Upper lobe of right lung (tissue), 1 donor: ENCODE measurements around the gene RTL5. TPM values are rescaled to one million over a fixed set of nuclear protein-coding genes. Genes with fewer than 3 reads are reported as not detected.

Source experiments
- ATAC-seq: fragments of 200-7000 bp; cut with Tn5 transposase; one replicate; pipeline ENCODE4 v1.9.1; 2020; ENCODE audit warnings: mild to moderate bottlenecking, moderate library complexity
- DNase-seq: peaks from one replicate; pipeline ENCODE4 v3.0.0-alpha.2; 2020
- H3K27ac ChIP-seq: fragments of 200-600 bp; one replicate; pipeline ENCODE4 v1.8.0; 2022
- H3K27me3 ChIP-seq: fragments of 200-600 bp; one replicate; pipeline ENCODE4 v1.8.0; 2022; ENCODE audit warnings: mild to moderate bottlenecking
- H3K36me3 ChIP-seq: fragments of 200-600 bp; one replicate; pipeline ENCODE4 v1.8.0; 2022
- H3K4me1 ChIP-seq: fragments of 200-600 bp; one replicate; pipeline ENCODE4 v1.8.0; 2022
- H3K4me3 ChIP-seq: fragments of 200-600 bp; one replicate; pipeline ENCODE4 v1.8.0; 2022; ENCODE audit warnings: mild to moderate bottlenecking
- H3K9me3 ChIP-seq: fragments of 200-600 bp; one replicate; pipeline ENCODE4 v1.8.0; 2022
- intact Hi-C: fragments of 100-400 bp; cut with DNase I; formaldehyde crosslinking; loops from one replicate; pipeline ENCODE4 v1.11.0; 2022
- total RNA-seq: library from RNA; stranded (reverse); fragmentation: NEBNext Ultra II Directional; extraction: Animal tissue kit (Norgen Biotek cat#: 25700); gene quantifications from one replicate; pipeline ENCODE4 v1.2.1, GENCODE V29; 2021
- TF ChIP-seq, protein P1 (sequence below): fragments of 200-600 bp; IDR thresholded peaks from one replicate; pipeline ENCODE4 v1.8.0; 2022; ENCODE audit warnings: antibody characterized with exemption
- donor health status: DM: no; HTN: yes; CAD: no; lungs with severe emphysema.

The RTL5 gene
- total RNA-seq, 1 donor from 2014 or later, result 9.2 TPM

DNA sequence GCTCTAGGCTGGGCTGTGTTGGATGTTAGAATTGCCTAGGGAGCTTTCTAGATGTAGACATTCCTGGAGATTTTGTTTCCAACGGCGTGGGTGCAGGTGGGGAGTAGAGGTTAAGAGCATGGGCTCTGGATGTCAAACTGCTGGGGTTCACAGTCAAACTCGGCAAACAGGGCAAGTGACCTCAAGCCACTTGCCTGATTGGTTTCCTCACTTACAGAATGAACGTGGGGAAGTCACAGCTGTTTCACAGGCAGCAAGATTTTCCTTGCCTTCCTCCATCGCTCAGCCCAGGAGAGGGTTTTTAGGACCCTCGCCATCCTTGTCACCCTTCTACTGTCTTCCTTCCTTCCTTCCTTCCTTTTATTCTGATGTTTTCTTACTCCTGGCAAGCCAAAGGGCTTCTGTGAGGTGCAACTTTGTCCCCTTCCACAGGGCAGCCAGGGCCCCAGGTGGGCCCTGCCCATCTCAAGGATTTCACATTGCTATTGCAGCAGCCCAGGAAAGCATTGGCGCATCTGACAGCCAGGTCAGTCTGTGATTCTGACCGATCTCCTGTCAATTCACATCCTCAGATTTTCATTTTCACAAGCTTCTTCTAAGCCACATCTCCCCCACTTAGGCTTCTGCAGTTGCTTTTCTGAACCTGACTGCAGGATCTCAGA, 7.0 kb downstream of the RTL5 start:
- ATAC-seq (no peak), DNase-seq (no peak)
- Histone ChIP-seq H3K36me3 (no peaks in the 10 kb centered on the region), H3K9me3 (no peaks in the 10 kb centered on the region), H3K27ac (peak overlapping the region; percentile 55), H3K4me1 (peaks cover 42% of the 10 kb centered on the region), H3K4me3 (no peak overlapping the region), H3K27me3 (no peaks in the 10 kb centered on the region)
- TF ChIP-seq, protein P1, sequence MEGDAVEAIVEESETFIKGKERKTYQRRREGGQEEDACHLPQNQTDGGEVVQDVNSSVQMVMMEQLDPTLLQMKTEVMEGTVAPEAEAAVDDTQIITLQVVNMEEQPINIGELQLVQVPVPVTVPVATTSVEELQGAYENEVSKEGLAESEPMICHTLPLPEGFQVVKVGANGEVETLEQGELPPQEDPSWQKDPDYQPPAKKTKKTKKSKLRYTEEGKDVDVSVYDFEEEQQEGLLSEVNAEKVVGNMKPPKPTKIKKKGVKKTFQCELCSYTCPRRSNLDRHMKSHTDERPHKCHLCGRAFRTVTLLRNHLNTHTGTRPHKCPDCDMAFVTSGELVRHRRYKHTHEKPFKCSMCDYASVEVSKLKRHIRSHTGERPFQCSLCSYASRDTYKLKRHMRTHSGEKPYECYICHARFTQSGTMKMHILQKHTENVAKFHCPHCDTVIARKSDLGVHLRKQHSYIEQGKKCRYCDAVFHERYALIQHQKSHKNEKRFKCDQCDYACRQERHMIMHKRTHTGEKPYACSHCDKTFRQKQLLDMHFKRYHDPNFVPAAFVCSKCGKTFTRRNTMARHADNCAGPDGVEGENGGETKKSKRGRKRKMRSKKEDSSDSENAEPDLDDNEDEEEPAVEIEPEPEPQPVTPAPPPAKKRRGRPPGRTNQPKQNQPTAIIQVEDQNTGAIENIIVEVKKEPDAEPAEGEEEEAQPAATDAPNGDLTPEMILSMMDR, result no peak
- intact Hi-C loops, result no loop called here

GRCh38 chrX:72123471-72124185, 8.1 kb downstream of the RTL5 start:
- TF ChIP-seq, protein P1, result no peak
- H3K36me3 ChIP-seq, result no peaks in the 10 kb centered on the region
- intact Hi-C loops, result no loop called here
- H3K27ac ChIP-seq, result peak overlapping the region; percentile 55
- ATAC-seq, result peak; percentile 44
- H3K9me3 ChIP-seq, result no peaks in the 10 kb centered on the region
- no peak for DNase-seq
- peaks cover 42% of the 10 kb centered on the region for H3K4me1 ChIP-seq
- no peak overlapping the region for H3K4me3 ChIP-seq
- no peaks in the 10 kb centered on the region for H3K27me3 ChIP-seq

GRCh38 chrX:72122621-72123337, 8.9 kb downstream of the RTL5 start:
- intact Hi-C loops, result no loop called here
- TF ChIP-seq, protein P1, result no peak
- DNase-seq (no peak), ATAC-seq (no peak)
- no peaks in the 10 kb centered on the region for H3K9me3 ChIP-seq
- peaks cover 42% of the 10 kb centered on the region for H3K4me1 ChIP-seq
- no peaks in the 10 kb centered on the region for H3K27me3 ChIP-seq
- no peaks in the 10 kb centered on the region for H3K36me3 ChIP-seq
- peak overlapping the region; percentile 55 for H3K27ac ChIP-seq
- H3K4me3 ChIP-seq, result no peak overlapping the region

DNA sequence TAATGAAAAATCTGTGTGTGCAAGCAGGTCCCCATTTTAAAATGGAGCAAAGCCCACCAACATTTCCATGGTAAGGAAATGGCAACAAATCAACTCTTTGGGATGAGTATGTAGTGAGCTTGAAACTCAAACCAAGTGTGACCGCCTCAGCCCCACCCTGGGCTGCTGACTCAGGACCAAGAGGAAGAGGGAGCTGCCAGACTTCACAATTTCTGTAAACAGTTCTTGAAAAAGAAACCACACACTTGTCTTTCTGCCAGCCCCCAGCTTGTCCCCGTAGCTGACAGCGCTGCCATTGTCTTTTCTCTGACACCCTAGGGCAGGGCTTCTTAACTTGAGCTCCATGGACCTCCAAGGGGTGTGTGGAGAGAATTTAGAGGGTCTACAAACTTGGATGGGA, 10.3 kb downstream of the RTL5 start:
- Histone ChIP-seq H3K4me1 (peaks cover 41% of the 10 kb centered on the region), H3K27me3 (no peaks in the 10 kb centered on the region), H3K36me3 (no peaks in the 10 kb centered on the region), H3K9me3 (no peaks in the 10 kb centered on the region), H3K4me3 (no peak overlapping the region), H3K27ac (peak overlapping the region; percentile 70)
- TF ChIP-seq, protein P1, result no peak
- peak; percentile 65 for DNase-seq
- intact Hi-C loops, result no loop called here
- ATAC-seq, result peak; percentile 84

DNA sequence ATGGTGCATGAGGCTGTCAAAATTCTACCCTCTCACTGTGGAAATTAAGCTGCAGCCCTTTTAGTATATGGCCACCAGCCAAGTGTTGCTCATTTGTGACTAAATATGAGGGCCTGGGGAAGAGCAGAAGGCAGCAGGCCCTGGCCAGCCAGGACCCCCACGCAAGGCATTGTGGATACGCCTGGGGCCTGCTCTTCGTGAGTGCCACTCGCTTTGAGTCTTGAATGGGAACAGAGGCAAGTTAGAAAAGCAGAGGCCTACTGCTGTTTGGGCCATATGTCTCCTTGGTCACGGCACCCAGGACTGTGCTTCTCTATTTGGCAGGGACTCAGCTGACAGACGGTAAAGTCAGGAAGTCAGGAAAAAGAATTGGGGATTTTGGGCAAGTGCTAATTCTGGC, 10.9 kb downstream of the RTL5 start:
- H3K27ac ChIP-seq, result peak overlapping the region; percentile 70
- H3K27me3 ChIP-seq, result no peaks in the 10 kb centered on the region
- no peaks in the 10 kb centered on the region for H3K9me3 ChIP-seq
- TF ChIP-seq, protein P1, result no peak
- H3K4me3 ChIP-seq, result no peak overlapping the region
- peaks cover 36% of the 10 kb centered on the region for H3K4me1 ChIP-seq
- peak; percentile 37 for ATAC-seq
- DNase-seq, result no peak
- intact Hi-C loops, result no loop called here
- H3K36me3 ChIP-seq, result no peaks in the 10 kb centered on the region
